Lower leg skin (tissue), 3 donors: ENCODE results near the gene RHEBL1.

Experiments used
- CTCF ChIP-seq, 3 donors: fragments of 450-650 bp; IDR thresholded peaks; one replicate each; pipeline ENCODE4 v1.5.1; 2016; ENCODE audit warnings: antibody characterized with exemption in 3 of 3, mild to moderate bottlenecking in 3 of 3, moderate library complexity in 2 of 3
- POLR2A ChIP-seq, 2 donors: fragments of 450-650 bp; IDR thresholded peaks; one replicate each; pipeline ENCODE4 v1.6.1; 2016 to 2017; ENCODE audit warnings: antibody characterized with exemption in 2 of 2, mild to moderate bottlenecking in 1 of 2, moderate library complexity in 1 of 2

GRCh38 chr12:49031573-49032161, 38.1 kb downstream of the RHEBL1 start:
- TF ChIP-seq CTCF (IDR thresholded peaks at IDR 0.05) = no peak
- no peak for TF ChIP-seq POLR2A (IDR thresholded peaks at IDR 0.05)
